Tibial nerve (tissue), 4 donors: ENCODE data around the gene IQSEC3. TPM values are rescaled to one million over a fixed set of nuclear protein-coding genes. Genes with fewer than 3 reads are reported as not detected.

Source experiments
- DNase-seq, 2 donors: peaks; one replicate each; pipeline ENCODE4 v3.0.0-alpha.2; 2019; ENCODE audit warnings: low spot score in 2 of 2
- H3K27ac ChIP-seq, 4 donors: fragments of 200-600 bp; sonication (generic) in 3 of 4; one replicate each; pipeline ENCODE4 v1.5.1; 2017 to 2019; ENCODE audit warnings: mild to moderate bottlenecking in 1 of 4
- H3K27me3 ChIP-seq, 2 donors: fragments of 200-600 bp; sonication (generic) in 1 of 2; one replicate each; pipeline versions ENCODE4 v1.5.1 to v1.6.0; 2017 to 2019
- H3K36me3 ChIP-seq, 3 donors: fragments of 200-600 bp; sonication (generic); one replicate each; pipeline ENCODE4 v1.5.1; 2018 to 2019
- H3K4me1 ChIP-seq, 4 donors: fragments of 200-600 bp; sonication (generic) in 3 of 4; one replicate each; pipeline ENCODE4 v1.5.1; 2017 to 2019
- H3K4me3 ChIP-seq, 4 donors: fragments of 200-600 bp; sonication (generic) in 3 of 4; one replicate each; pipeline ENCODE4 v1.5.1; 2017 to 2019; ENCODE audit warnings: mild to moderate bottlenecking in 1 of 4, moderate library complexity in 1 of 4
- H3K9me3 ChIP-seq, 4 donors: fragments of 200-600 bp; sonication (generic) in 3 of 4; one replicate each; pipeline ENCODE4 v1.5.1; 2017 to 2019
- CTCF ChIP-seq, 5 experiments: fragments of 200-600 bp in 3 of 5; fragments of 450-650 bp in 2 of 5; sonication (generic) in 3 of 5; IDR thresholded peaks; one replicate each; pipeline ENCODE4 v1.5.1; 2016 to 2019; ENCODE audit warnings: antibody characterized with exemption in 5 of 5, mild to moderate bottlenecking in 3 of 5, moderate library complexity in 2 of 5
- EP300 ChIP-seq, 2 donors: sonication (generic); formaldehyde crosslinking; IDR thresholded peaks; one replicate each; pipeline ENCODE4 v1.6.1; 2017; ENCODE audit warnings: antibody characterized with exemption in 2 of 2, mild to moderate bottlenecking in 1 of 2
- POLR2A ChIP-seq, 2 donors: fragments of 450-650 bp; IDR thresholded peaks; one replicate each; pipeline ENCODE4 v1.6.1; 2017; ENCODE audit warnings: antibody characterized with exemption in 2 of 2, mild to moderate bottlenecking in 2 of 2, moderate library complexity in 2 of 2
- WGBS, 2 donors: methylation state at CpG; one replicate each; pipeline ENCODE4 v1.1.5; 2018; 5-methylcytosine and 5-hydroxymethylcytosine counted together
- total RNA-seq, 4 donors: library from RNA; depleted of rRNA; stranded (reverse); fragments of >200 nt; gene quantifications; one replicate each; pipeline ENCODE4 v1.1.0, GENCODE V29; 2016

IQSEC3 gene
- total RNA-seq, 4 donors from 2014 or later: 0.84 to 6.5 (median 1.6) TPM

- no peak overlapping the region for H3K27ac ChIP-seq
- H3K4me3 ChIP-seq: no peak overlapping the region
- DNase-seq: no peak
- H3K9me3 ChIP-seq: peaks cover 0 to 14% (median 0%) of the 10 kb centered on the region in 4 donors
- no peaks in the 10 kb centered on the region for H3K27me3 ChIP-seq
- TF ChIP-seq CTCF (IDR thresholded peaks at IDR 0.05) (no peak), POLR2A (IDR thresholded peaks at IDR 0.05) (no peak), EP300 (IDR thresholded peaks at IDR 0.05) (no peak)
- H3K36me3 ChIP-seq: no peaks in the 10 kb centered on the region
- H3K4me1 ChIP-seq: no peaks in the 10 kb centered on the region
- WGBS, 2 donors: 80 to 86% methylated on average over 7 of the region's 7 CpGs
Measured at GRCh38 chr12:91213-91612, 24.6 kb downstream of the IQSEC3 start.

GRCh38 chr12:93266-94005 is 26.9 kb downstream of the IQSEC3 start:
- DNase-seq: no peak
- no peak overlapping the region for H3K27ac ChIP-seq
- H3K4me1 ChIP-seq: no peaks in the 10 kb centered on the region
- H3K9me3 ChIP-seq: peaks cover 0 to 14% (median 0%) of the 10 kb centered on the region in 4 donors
- H3K4me3 ChIP-seq: no peak overlapping the region
- WGBS, 2 donors: 53 to 58% methylated on average over 5 to 6 of the region's 6 CpGs
- TF ChIP-seq CTCF (IDR thresholded peaks at IDR 0.05) (no peak), EP300 (IDR thresholded peaks at IDR 0.05) (no peak), POLR2A (IDR thresholded peaks at IDR 0.05) (no peak)
- H3K27me3 ChIP-seq: peaks cover 0 to under 1% of the 10 kb centered on the region in 2 donors
- no peaks in the 10 kb centered on the region for H3K36me3 ChIP-seq

GRCh38 chr12:96543-96942 is 30.0 kb downstream of the IQSEC3 start:
- WGBS, 2 donors: 77 to 84% methylated on average over 1 of the region's 1 CpG
- DNase-seq: no peak
- no peak overlapping the region for H3K4me3 ChIP-seq
- H3K27me3 ChIP-seq: peaks cover 0 to 16% of the 10 kb centered on the region in 2 donors
- peaks cover 0 to 5% (median 0%) of the 10 kb centered on the region in 4 donors for H3K4me1 ChIP-seq
- H3K9me3 ChIP-seq: no peaks in the 10 kb centered on the region
- H3K36me3 ChIP-seq: no peaks in the 10 kb centered on the region
- no peak overlapping the region for H3K27ac ChIP-seq
- TF ChIP-seq EP300 (IDR thresholded peaks at IDR 0.05) (no peak), POLR2A (IDR thresholded peaks at IDR 0.05) (no peak), CTCF (IDR thresholded peaks at IDR 0.05) (no peak)

GRCh38 chr12:98924-99352 is 32.4 kb downstream of the IQSEC3 start:
- Histone ChIP-seq H3K27me3 (peaks cover 0 to 16% of the 10 kb centered on the region in 2 donors), H3K4me1 (peaks cover 0 to 5% (median 0%) of the 10 kb centered on the region in 4 donors), H3K36me3 (no peaks in the 10 kb centered on the region), H3K4me3 (no peak overlapping the region), H3K9me3 (no peaks in the 10 kb centered on the region), H3K27ac (no peak overlapping the region)
- TF ChIP-seq EP300 (IDR thresholded peaks at IDR 0.05): no peak
- WGBS, 2 donors: 27 to 35% methylated on average over 12 of the region's 12 CpGs
- no peak for DNase-seq

- TF ChIP-seq POLR2A (IDR thresholded peaks at IDR 0.05) (no peak), CTCF (IDR thresholded peaks at IDR 0.05) (no peak), EP300 (IDR thresholded peaks at IDR 0.05) (no peak)
- H3K4me3 ChIP-seq: no peak overlapping the region
- no peak overlapping the region for H3K27ac ChIP-seq
- peaks cover 0 to 16% of the 10 kb centered on the region in 2 donors for H3K27me3 ChIP-seq
- H3K4me1 ChIP-seq: peaks cover 0 to 12% (median 0%) of the 10 kb centered on the region in 4 donors
- no peaks in the 10 kb centered on the region for H3K36me3 ChIP-seq
- no peak for DNase-seq
- no peaks in the 10 kb centered on the region for H3K9me3 ChIP-seq
- WGBS, 2 donors: 23 to 25% methylated on average over 13 of the region's 13 CpGs
Measured at GRCh38 chr12:99605-100004, 33.0 kb downstream of the IQSEC3 start.
